Measurements from ENCODE around the gene CLK2. TPM values are rescaled to one million over a fixed set of nuclear protein-coding genes. Genes with fewer than 3 reads are reported as not detected.

The CLK2 gene
- total and polyA plus RNA-seq, 2 of the 8 experiments (the other 6 are each of a cell fraction or from before 2014, with no cell fraction given) = 62.2 to 76.0 TPM

DNA sequence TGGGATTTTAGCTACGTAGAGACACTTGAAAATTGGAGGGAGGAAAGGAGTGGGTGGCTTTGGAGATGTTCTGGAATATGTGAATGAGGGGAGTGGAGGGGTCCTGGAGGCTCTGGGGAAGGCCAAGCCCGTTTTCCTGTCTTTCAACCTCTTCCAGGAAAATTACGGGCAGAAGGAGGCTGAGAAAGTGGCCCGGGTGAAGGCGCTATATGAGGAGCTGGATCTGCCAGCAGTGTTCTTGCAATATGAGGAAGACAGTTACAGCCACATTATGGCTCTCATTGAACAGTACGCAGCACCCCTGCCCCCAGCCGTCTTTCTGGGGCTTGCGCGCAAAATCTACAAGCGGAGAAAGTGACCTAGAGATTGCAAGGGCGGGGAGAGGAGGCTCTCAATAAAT, 46.9 kb upstream of the CLK2 start:
- Histone ChIP-seq H4K8ac (ENCODE audit: extremely low read depth, insufficient read depth, low read length) (no peak overlapping the region), H3K4me1 (replicated peaks in 1 of 4; ENCODE audit: control insufficient read depth in 3 of 4, insufficient read depth in 4 of 4, low read length in 3 of 4) (peaks cover 6 to 20% (median 12%) of the 10 kb centered on the region in 4 experiments; a peak in 6 of 7 replicates), H4K91ac (replicated peaks; ENCODE audit: insufficient read length, low read length) (no peak overlapping the region), H3K4me3 (ENCODE audit: extremely low read depth in 1 of 4, insufficient read depth in 2 of 4, low read depth in 3 of 4, low read length in 4 of 4) (peak overlapping the region; percentile 42 to 94 (median 76); a peak in 7 of 8 replicates), H4K20me1 (replicated peaks in 1 of 2; ENCODE audit: control insufficient read depth in 1 of 2, insufficient read depth in 2 of 2, low read length in 2 of 2) (peaks cover 8 to 18% of the 10 kb centered on the region in 2 experiments), H3K56ac (replicated peaks; ENCODE audit: insufficient read length, low read depth, low read length) (no peak overlapping the region), H4K5ac (ENCODE audit: insufficient read length, low read depth, low read length) (no peak overlapping the region), H2AFZ (ENCODE audit: low read length) (no peak overlapping the region), H3K36me3 (ENCODE audit: control insufficient read depth in 2 of 4, insufficient read depth in 4 of 4, low read length in 3 of 4) (peaks cover 4 to 25% (median 16%) of the 10 kb centered on the region in 4 experiments; a peak in 6 of 8 replicates), H2BK20ac (ENCODE audit: low read length) (no peak overlapping the region), H3K18ac (ENCODE audit: extremely low read depth, low read length) (no peak overlapping the region), H3K9ac (replicated peaks in 1 of 4; ENCODE audit: extremely low read depth in 1 of 4, low read depth in 3 of 4, low read length in 3 of 4) (no peak overlapping the region), H3K9me3 (ENCODE audit: insufficient read depth in 2 of 2, low read depth in 1 of 2, low read length in 1 of 2) (no peaks in the 10 kb centered on the region), H2BK120ac (replicated peaks; ENCODE audit: low read depth, low read length) (no peak overlapping the region), H3K27ac (ENCODE audit: low read depth, low read length) (no peak overlapping the region), H3K4ac (replicated peaks; ENCODE audit: insufficient read length, low read depth, low read length) (no peak overlapping the region), H2BK5ac (ENCODE audit: low read depth, low read length) (peak overlapping the region; percentile 60), H2AK5ac (ENCODE audit: low read depth, low read length) (no peak overlapping the region), H2BK12ac (ENCODE audit: low read depth, low read length) (no peak overlapping the region), H3K27me3 (replicated peaks in 1 of 4; ENCODE audit: control insufficient read depth in 3 of 4, extremely low read depth in 1 of 4, insufficient read depth in 3 of 4, low read length in 3 of 4) (peaks cover 0 to 5% (median 3%) of the 10 kb centered on the region in 4 experiments; a peak in 4 of 7 replicates), H3K4me2 (ENCODE audit: insufficient read depth in 1 of 2, low read depth in 2 of 2, low read length in 2 of 2) (peak overlapping the region; percentile 73 to 97), H2BK15ac (ENCODE audit: low read length) (no peak overlapping the region), H3K79me1 (ENCODE audit: low read depth, low read length) (no peaks in the 10 kb centered on the region), H3K23me2 (ENCODE audit: low read depth, low read length) (peaks cover 16% of the 10 kb centered on the region; the same call in 1 of the 2 replicates), H3K23ac (ENCODE audit: insufficient read length) (no peak overlapping the region), H3K14ac (ENCODE audit: insufficient read length) (no peak overlapping the region), H3K79me2 (ENCODE audit: control insufficient read depth in 1 of 2, insufficient read depth in 2 of 2, low read length in 2 of 2) (no peaks in the 10 kb centered on the region)
- no peak for DNase-seq (ENCODE audit: low read depth in 1 of 2, low spot score in 2 of 2)
- ChIA-PET POLR2A (ENCODE audit: partially characterized antibody) (interaction anchor here (0.8 to 4.6 kb wide), 16 partner anchors 8 to 147 kb away, joined by 3 to 21 read pairs (median 4); partner anchors contain the start of genes CLK2, FDPS, KRTCAP2 and MTX1), CTCF (ENCODE audit: partially characterized antibody) (interaction anchor here (0.8 to 15.0 kb wide), 9 partner anchors 9 to 127 kb away, joined by 3 to 227 read pairs (median 8); partner anchors contain the start of genes CLK2, ENTREP3 and FDPS)
- WGBS, 2 experiments (ENCODE audit: extremely low coverage in 1 of 2, insufficient coverage in 1 of 2, insufficient read length in 1 of 2, insufficient replicate concordance in 2 of 2, low coverage in 1 of 2, low lambda C conversion rate in 2 of 2, missing lambda C conversion rate in 1 of 2) = 73% methylated on average over 11 of the region's 11 CpGs; no CpG with 5 or more reads in 1 of the 2 experiments
- TF ChIP-seq CTBP2 (IDR thresholded peaks at IDR 0.05; ENCODE audit: borderline replicate concordance, insufficient read depth, insufficient read length, low read length) (no peak), TEAD4 (IDR thresholded peaks at IDR 0.05; ENCODE audit: low read depth, low read length) (no peak), KDM4A (IDR thresholded peaks at IDR 0.05; ENCODE audit: low read depth, low read length, severe bottlenecking) (no peak), HDAC2 (IDR thresholded peaks at IDR 0.05; ENCODE audit: borderline replicate concordance in 1 of 2, low read depth in 2 of 2, low read length in 2 of 2) (no peak), ASH2L (IDR thresholded peaks at IDR 0.05; ENCODE audit: low read length) (no peak), POU5F1 (IDR thresholded peaks at IDR 0.05; ENCODE audit: low read depth, low read length) (no peak), HDAC6 (IDR thresholded peaks at IDR 0.05; ENCODE audit: low read depth, low read length) (no peak), RFX5 (IDR thresholded peaks at IDR 0.05; ENCODE audit: borderline replicate concordance, low read depth, low read length) (no peak)
- FAIRE-seq = no peak

Measured in H1 (cell line).